ENCODE data around the gene PTH2. TPM values are rescaled to one million over a fixed set of nuclear protein-coding genes. Genes with fewer than 3 reads are reported as not detected.

The PTH2 gene
- total and polyA plus RNA-seq, 2 donors from 2014 or later: not detected

GRCh38 chr19:49456326-49456725 lies 33.1 kb upstream of the PTH2 start:
- FAIRE-seq (no peak), DNase-seq (no peak)
- no peak overlapping the region for H3K9ac ChIP-seq (ENCODE audit: low read length in 3 of 3)
- TF ChIP-seq CTCF (IDR thresholded peaks at IDR 0.05; ENCODE audit: borderline replicate concordance, extremely low read depth, insufficient read depth): no peak
- no peaks in the 10 kb centered on the region for H3K36me3 ChIP-seq (ENCODE audit: control insufficient read depth in 2 of 3, insufficient read depth in 3 of 3, low read length in 3 of 3)
- H3K27ac ChIP-seq (ENCODE audit: low read depth in 2 of 2, low read length in 2 of 2): peak overlapping the region in 1 of 2 donors; percentile 53
- H3K27me3 ChIP-seq (ENCODE audit: control insufficient read depth, insufficient read depth, low read length): no peaks in the 10 kb centered on the region
- H3K4me3 ChIP-seq (ENCODE audit: low read length in 3 of 3): no peak overlapping the region
- intact Hi-C loops (cut with DNase I): no loop called here
- H3K4me1 ChIP-seq (ENCODE audit: control insufficient read depth in 2 of 3, insufficient read depth in 2 of 3, low read depth in 1 of 3, low read length in 3 of 3): peaks cover 0 to 3% (median 3%) of the 10 kb centered on the region in 3 donors
- no peaks in the 10 kb centered on the region for H3K9me3 ChIP-seq (ENCODE audit: control insufficient read depth in 2 of 3, insufficient read depth in 1 of 3, low read length in 3 of 3)

- intact Hi-C loops (cut with DNase I): no loop called here
- no peaks in the 10 kb centered on the region for H3K36me3 ChIP-seq (ENCODE audit: control insufficient read depth in 2 of 3, insufficient read depth in 3 of 3, low read length in 3 of 3)
- no peak for TF ChIP-seq CTCF (IDR thresholded peaks at IDR 0.05; ENCODE audit: borderline replicate concordance, extremely low read depth, insufficient read depth)
- no peak overlapping the region for H3K4me3 ChIP-seq (ENCODE audit: low read length in 3 of 3)
- H3K9ac ChIP-seq (ENCODE audit: low read length in 3 of 3): no peak overlapping the region
- no peaks in the 10 kb centered on the region for H3K27me3 ChIP-seq (ENCODE audit: control insufficient read depth, insufficient read depth, low read length)
- DNase-seq: peak in 2 of 5 donors; percentile 80 to 92
- no peaks in the 10 kb centered on the region for H3K9me3 ChIP-seq (ENCODE audit: control insufficient read depth in 2 of 3, insufficient read depth in 1 of 3, low read length in 3 of 3)
- no peak overlapping the region for H3K27ac ChIP-seq (ENCODE audit: low read depth in 2 of 2, low read length in 2 of 2)
- H3K4me1 ChIP-seq (ENCODE audit: control insufficient read depth in 2 of 3, insufficient read depth in 2 of 3, low read depth in 1 of 3, low read length in 3 of 3): peaks cover 0 to 3% (median 3%) of the 10 kb centered on the region in 3 donors
- no peak for FAIRE-seq
Measured at GRCh38 chr19:49455773-49456172, 32.5 kb upstream of the PTH2 start.

- intact Hi-C loops (cut with DNase I): no loop called here
- H3K27ac ChIP-seq (ENCODE audit: low read depth in 2 of 2, low read length in 2 of 2): peak overlapping the region; percentile 92 to 97
- no peaks in the 10 kb centered on the region for H3K9me3 ChIP-seq (ENCODE audit: control insufficient read depth in 2 of 3, insufficient read depth in 1 of 3, low read length in 3 of 3)
- FAIRE-seq (no peak), DNase-seq (no peak)
- no peaks in the 10 kb centered on the region for H3K27me3 ChIP-seq (ENCODE audit: control insufficient read depth, insufficient read depth, low read length)
- peaks cover 0 to 2% (median 0%) of the 10 kb centered on the region in 3 donors for H3K36me3 ChIP-seq (ENCODE audit: control insufficient read depth in 2 of 3, insufficient read depth in 3 of 3, low read length in 3 of 3)
- H3K4me3 ChIP-seq (ENCODE audit: low read length in 3 of 3): peak overlapping the region; percentile 89 to 98 (median 97)
- peak overlapping the region; percentile 74 to 98 (median 98) for H3K9ac ChIP-seq (ENCODE audit: low read length in 3 of 3)
- no peak for TF ChIP-seq CTCF (IDR thresholded peaks at IDR 0.05; ENCODE audit: borderline replicate concordance, extremely low read depth, insufficient read depth)
- peaks cover 0 to 7% (median 3%) of the 10 kb centered on the region in 3 donors for H3K4me1 ChIP-seq (ENCODE audit: control insufficient read depth in 2 of 3, insufficient read depth in 2 of 3, low read depth in 1 of 3, low read length in 3 of 3)
Measured at GRCh38 chr19:49453757-49454240, 30.6 kb upstream of the PTH2 start.
